GM19397 (cell line): ENCODE data around the gene AGAP1.

ENCODE experiments used
- ATAC-seq: cut with Tn5 transposase; IDR thresholded peaks from one replicate; pipeline ENCODE4 v1.9.1; 2021; ENCODE audit warnings: mild to moderate bottlenecking, moderate library complexity; ENCODE audit not compliant: unreplicated experiment

Gene AGAP1

GRCh38 chr2:235832941-235833340 lies 339.1 kb downstream of the AGAP1 start:
- ATAC-seq = no peak

GRCh38 chr2:235833971-235834620 lies 340.3 kb downstream of the AGAP1 start:
- ATAC-seq = no peak

GRCh38 chr2:235834781-235835180 lies 340.9 kb downstream of the AGAP1 start:
- no peak for ATAC-seq

GRCh38 chr2:235835810-235836209 lies 342.0 kb downstream of the AGAP1 start:
- no peak for ATAC-seq

GRCh38 chr2:235836491-235836911 lies 342.7 kb downstream of the AGAP1 start:
- no peak for ATAC-seq

GRCh38 chr2:235839226-235839625 lies 345.4 kb downstream of the AGAP1 start:
- no peak for ATAC-seq

GRCh38 chr2:235839974-235840373 lies 346.1 kb downstream of the AGAP1 start:
- ATAC-seq = no peak

GRCh38 chr2:235841863-235842262 lies 348.0 kb downstream of the AGAP1 start:
- no peak for ATAC-seq

GRCh38 chr2:235842941-235843340 lies 349.1 kb downstream of the AGAP1 start:
- ATAC-seq = no peak

- no peak for ATAC-seq
These were observed 349.9 kb downstream of the AGAP1 start for GRCh38 chr2:235843591-235844395.

GRCh38 chr2:235844561-235844960 lies 350.7 kb downstream of the AGAP1 start:
- ATAC-seq = no peak

GRCh38 chr2:235845245-235845644 lies 351.4 kb downstream of the AGAP1 start:
- no peak for ATAC-seq

- ATAC-seq = no peak
These were observed 353.7 kb downstream of the AGAP1 start for GRCh38 chr2:235847576-235847975.

GRCh38 chr2:235848055-235848454 lies 354.2 kb downstream of the AGAP1 start:
- ATAC-seq = no peak

GRCh38 chr2:235848946-235849345 lies 355.1 kb downstream of the AGAP1 start:
- ATAC-seq = no peak

- no peak for ATAC-seq
These were observed 355.6 kb downstream of the AGAP1 start for GRCh38 chr2:235849489-235849888.

GRCh38 chr2:235850289-235850688 lies 356.4 kb downstream of the AGAP1 start:
- no peak for ATAC-seq

- ATAC-seq = no peak
These were observed 357.1 kb downstream of the AGAP1 start for GRCh38 chr2:235850771-235851551.

- no peak for ATAC-seq
These were observed 358.1 kb downstream of the AGAP1 start for GRCh38 chr2:235851828-235852525.

GRCh38 chr2:235852526-235852920 lies 358.7 kb downstream of the AGAP1 start:
- ATAC-seq = no peak

GRCh38 chr2:235854276-235854675 lies 360.4 kb downstream of the AGAP1 start:
- ATAC-seq = no peak
